ENCODE results near the gene LTB4R.

DNA sequence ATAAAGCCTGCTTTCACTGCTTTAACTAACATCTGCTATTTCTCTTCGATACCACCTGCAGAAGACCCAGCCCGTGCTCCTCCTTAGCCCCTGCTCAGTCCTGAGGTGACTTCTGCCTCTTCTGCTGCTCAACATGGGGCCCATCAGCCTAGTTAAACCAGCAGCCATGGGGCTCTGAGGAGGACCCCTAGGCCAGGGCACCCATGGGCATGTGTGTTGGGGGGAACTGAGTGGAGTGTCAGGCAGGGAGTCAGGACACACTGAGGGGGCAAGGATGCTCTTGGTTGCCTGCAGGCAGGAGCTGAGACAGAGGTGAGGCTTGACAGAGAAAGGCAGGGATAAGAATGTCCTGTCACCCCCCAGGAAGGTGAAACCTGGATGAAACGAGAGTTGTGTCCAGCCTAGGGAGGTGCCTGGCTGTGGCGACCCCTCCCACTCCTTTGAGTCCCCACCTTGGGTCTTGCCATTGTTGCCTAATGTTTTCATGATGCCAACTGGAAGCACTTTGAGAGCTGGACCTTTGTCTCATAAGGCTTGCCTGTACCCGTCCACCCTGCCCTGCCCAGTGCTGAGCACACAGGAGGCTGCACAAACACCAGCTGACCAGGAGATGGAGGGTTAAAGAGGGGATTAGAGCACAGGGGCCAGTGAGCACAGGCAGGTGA lies 27.4 kb upstream of the LTB4R start:
- no peak for TF ChIP-seq POLR2A (IDR thresholded peaks at IDR 0.05; ENCODE audit: low read length)
- no peak for TF ChIP-seq GATA1 (IDR thresholded peaks at IDR 0.05; ENCODE audit: low read depth, low read length)
